Activated CD4-positive, alpha-beta T cell treated with anti-CD3 and anti-CD28 coated beads, Interleukin-2, amount 10 ng/mL, durations not matched to agents 24 days and 14 days (primary cell): ENCODE measurements around the gene EVX1. TPM values are rescaled to one million over a fixed set of nuclear protein-coding genes. Genes with fewer than 3 reads are reported as not detected.

Experiments used
- DNase-seq: peaks from one replicate; pipeline ENCODE4 v3.0.0; 2022
- H3K27ac Mint-ChIP-seq: one replicate; pipeline ENCODE4 v1.8.0; 2022; ENCODE audit warnings: mild to moderate bottlenecking, mixed read lengths
- H3K27me3 Mint-ChIP-seq: one replicate; pipeline ENCODE4 v1.8.0; 2022; ENCODE audit warnings: mixed read lengths
- H3K36me3 Mint-ChIP-seq: one replicate; pipeline ENCODE4 v1.8.0; 2022; ENCODE audit warnings: low read depth, mild to moderate bottlenecking, mixed read lengths
- H3K4me1 Mint-ChIP-seq: one replicate; pipeline ENCODE4 v1.8.0; 2021; ENCODE audit warnings: mixed read lengths
- H3K4me3 Mint-ChIP-seq: one replicate; pipeline ENCODE4 v1.8.0; 2022; ENCODE audit warnings: mild to moderate bottlenecking, moderate library complexity, mixed read lengths
- H3K9me3 Mint-ChIP-seq: one replicate; pipeline ENCODE4 v1.8.0; 2021; ENCODE audit warnings: mixed read lengths
- intact Hi-C: fragments of 100-400 bp; cut with micrococcal nuclease; formaldehyde crosslinking; loops from one replicate; pipeline ENCODE4 v1.15.1; 2023
- total RNA-seq: library from RNA; stranded (reverse); gene quantifications from 2 replicates; pipeline ENCODE4 v1.2.3, GENCODE V29; 2022

EVX1 gene
- total RNA-seq, 1 donor from 2014 or later, result not detected

DNA sequence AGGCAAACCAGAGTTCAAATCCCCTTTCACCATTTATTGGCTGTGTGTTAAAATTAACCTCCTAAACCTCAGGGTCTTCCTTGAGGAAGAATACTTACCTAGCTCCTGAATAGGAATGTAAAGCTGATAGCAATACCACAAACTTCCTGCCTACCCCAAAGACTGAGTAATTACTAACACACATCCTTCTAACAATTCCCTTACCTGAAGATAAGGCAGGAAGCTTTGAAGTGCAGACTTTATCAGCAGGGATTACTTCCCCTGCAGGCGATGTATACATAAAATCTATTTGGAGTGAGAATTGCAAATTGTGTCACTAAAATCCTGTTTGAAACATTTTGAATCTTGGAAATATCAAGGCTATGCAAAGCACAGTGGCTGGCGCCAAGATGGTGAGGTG is 21.2 kb downstream of the EVX1 start:
- no peak overlapping the region for H3K27ac Mint-ChIP-seq

DNA sequence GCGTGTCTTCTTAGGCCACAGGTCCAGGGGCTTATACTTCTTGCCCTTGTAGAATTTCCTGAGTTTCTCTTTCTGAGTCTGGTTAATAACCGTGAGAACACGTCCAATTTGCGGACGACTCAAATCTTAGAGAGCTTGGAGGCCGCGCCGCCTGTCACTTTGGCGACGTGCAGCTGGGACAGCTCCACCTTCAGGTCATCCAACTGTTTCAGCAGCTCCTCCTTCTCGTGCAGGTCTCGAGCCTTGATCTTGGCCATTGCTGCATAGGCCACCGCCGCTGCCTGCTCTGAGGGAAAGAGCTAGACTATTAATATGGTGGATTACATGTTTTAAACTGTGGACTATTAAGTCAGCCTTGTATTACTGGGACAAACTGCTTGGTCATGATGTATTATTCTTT is 26.9 kb downstream of the EVX1 start:
- no peak for DNase-seq
- H3K36me3 Mint-ChIP-seq, result no peaks in the 10 kb centered on the region
- H3K9me3 Mint-ChIP-seq, result no peaks in the 10 kb centered on the region
- no peaks in the 10 kb centered on the region for H3K27me3 Mint-ChIP-seq
- intact Hi-C loops, result no loop called here
- no peak overlapping the region for H3K4me3 Mint-ChIP-seq
- no peak overlapping the region for H3K27ac Mint-ChIP-seq
- H3K4me1 Mint-ChIP-seq, result no peaks in the 10 kb centered on the region

More for the DNA sequence above, 21.2 kb downstream of the EVX1 start:
- Mint-ChIP-seq H3K9me3 (no peaks in the 10 kb centered on the region), H3K27me3 (peaks cover 2% of the 10 kb centered on the region), H3K4me1 (no peaks in the 10 kb centered on the region), H3K36me3 (no peaks in the 10 kb centered on the region), H3K4me3 (no peak overlapping the region)
- DNase-seq, result no peak
- intact Hi-C loops, result no loop called here

DNA sequence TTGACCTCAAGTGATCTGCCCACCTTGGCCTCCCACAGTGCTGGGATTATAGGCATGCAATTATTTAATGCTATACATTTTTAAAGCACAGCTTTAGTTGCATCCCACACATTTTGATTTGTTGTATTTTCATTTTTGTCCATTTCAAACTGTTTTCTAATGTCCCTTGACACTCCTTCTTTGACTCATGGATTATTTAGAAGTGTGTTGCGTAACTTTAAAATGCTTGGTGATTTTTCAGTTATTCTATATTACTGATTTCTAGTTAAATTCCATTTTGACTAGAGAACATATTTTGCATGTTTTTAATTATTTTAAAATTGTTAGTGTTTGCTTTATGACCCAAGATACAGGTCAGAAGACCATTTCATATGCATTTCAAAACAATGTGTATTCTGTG is 28.8 kb downstream of the EVX1 start:
- Mint-ChIP-seq H3K27me3 (no peaks in the 10 kb centered on the region), H3K4me3 (no peak overlapping the region), H3K27ac (no peak overlapping the region), H3K4me1 (no peaks in the 10 kb centered on the region), H3K9me3 (no peaks in the 10 kb centered on the region), H3K36me3 (no peaks in the 10 kb centered on the region)
- DNase-seq, result no peak
- intact Hi-C loops, result no loop called here

DNA sequence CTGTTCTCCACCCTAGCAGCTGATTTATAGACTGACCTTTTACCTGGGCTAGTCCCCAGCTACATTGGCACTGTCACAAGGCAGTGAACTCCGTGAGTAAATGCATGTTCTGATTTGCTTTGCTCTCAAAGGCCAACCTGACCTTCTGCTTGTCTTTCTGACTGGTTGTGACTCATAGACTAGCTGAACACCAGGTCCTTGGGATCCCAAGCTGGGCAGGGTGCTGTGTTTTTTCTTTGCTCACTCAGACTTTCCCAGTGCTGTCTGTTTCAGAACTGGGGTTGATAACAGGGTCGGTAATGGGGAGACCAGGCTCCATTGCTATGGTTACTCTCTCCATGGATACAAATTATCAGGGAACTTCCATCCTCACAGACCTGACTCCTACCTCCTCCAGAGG is 35.0 kb downstream of the EVX1 start:
- intact Hi-C loops, result no loop called here
- DNase-seq, result no peak
- Mint-ChIP-seq H3K9me3 (no peaks in the 10 kb centered on the region), H3K36me3 (no peaks in the 10 kb centered on the region), H3K4me1 (no peaks in the 10 kb centered on the region), H3K27me3 (no peaks in the 10 kb centered on the region), H3K27ac (no peak overlapping the region), H3K4me3 (no peak overlapping the region)

DNA sequence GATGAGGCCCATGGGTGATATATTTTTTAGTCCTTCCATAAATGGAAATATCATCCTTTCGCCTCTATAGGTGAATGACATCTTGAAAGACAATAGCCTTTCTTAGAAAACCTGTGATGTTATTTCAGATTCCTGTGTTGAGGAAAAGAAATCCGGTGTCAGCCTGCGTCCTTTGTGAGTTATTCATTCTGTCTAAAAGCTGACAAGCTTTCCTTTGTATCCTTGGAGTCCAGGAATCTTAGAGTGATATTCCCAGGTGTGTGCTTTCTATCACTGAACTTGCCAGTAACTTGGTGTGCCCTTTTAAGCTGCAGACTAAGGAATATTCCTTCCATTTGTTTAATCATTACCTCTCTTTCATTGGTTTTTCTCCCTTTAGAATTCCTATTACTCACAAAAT is 41.0 kb downstream of the EVX1 start:
- Mint-ChIP-seq H3K4me1 (no peaks in the 10 kb centered on the region), H3K4me3 (no peak overlapping the region), H3K27ac (no peak overlapping the region), H3K36me3 (no peaks in the 10 kb centered on the region), H3K9me3 (no peaks in the 10 kb centered on the region), H3K27me3 (no peaks in the 10 kb centered on the region)
- DNase-seq, result no peak
- intact Hi-C loops, result no loop called here

DNA sequence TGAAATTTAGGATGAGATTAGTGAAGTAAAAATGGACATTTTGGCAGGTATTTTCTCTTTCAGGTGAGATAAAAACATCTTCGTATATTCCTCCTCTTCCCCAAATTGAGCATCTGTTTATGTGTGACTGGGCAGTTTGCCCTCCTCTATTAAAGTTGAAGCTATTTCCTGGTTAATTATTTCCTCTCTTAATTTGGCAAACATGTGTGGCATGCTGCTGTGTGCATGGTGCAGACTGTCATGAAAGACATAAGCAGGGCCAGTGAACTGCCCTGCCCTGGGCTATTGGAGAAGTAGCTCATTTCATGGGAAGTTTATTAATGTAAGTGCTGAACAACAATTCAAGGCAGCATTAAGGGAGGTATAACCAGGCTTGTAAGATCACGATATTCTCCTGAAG is 52.6 kb downstream of the EVX1 start:
- Mint-ChIP-seq H3K4me1 (no peaks in the 10 kb centered on the region), H3K4me3 (no peak overlapping the region), H3K27me3 (peaks cover 5% of the 10 kb centered on the region), H3K9me3 (no peaks in the 10 kb centered on the region), H3K36me3 (no peaks in the 10 kb centered on the region), H3K27ac (no peak overlapping the region)
- DNase-seq, result no peak
- intact Hi-C loops, result no loop called here

DNA sequence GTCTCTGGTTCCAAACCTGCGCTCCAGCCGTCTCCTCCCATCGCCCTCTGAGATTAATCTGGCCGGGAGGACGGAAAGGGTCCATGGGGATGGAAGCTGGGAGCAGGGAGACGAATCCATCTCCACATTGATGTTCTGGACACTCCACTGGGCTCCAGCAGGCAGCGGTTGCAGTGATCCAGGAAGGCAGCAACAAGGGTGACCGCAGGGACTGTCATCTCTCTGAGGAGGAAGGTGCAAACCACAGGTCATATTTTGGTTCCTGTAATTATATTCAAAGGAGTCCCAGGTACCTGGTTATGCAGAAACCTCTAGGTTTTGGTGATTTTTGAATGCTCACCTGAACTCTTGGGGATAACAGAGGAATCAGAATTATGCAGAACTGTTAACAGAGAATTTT is 54.8 kb downstream of the EVX1 start:
- H3K27me3 Mint-ChIP-seq, result peaks cover 5% of the 10 kb centered on the region
- no peaks in the 10 kb centered on the region for H3K9me3 Mint-ChIP-seq
- H3K4me3 Mint-ChIP-seq, result no peak overlapping the region
- H3K27ac Mint-ChIP-seq, result no peak overlapping the region
- intact Hi-C loops, result no loop called here
- no peaks in the 10 kb centered on the region for H3K4me1 Mint-ChIP-seq
- H3K36me3 Mint-ChIP-seq, result no peaks in the 10 kb centered on the region
- no peak for DNase-seq

Other genes with a start within 250 kb of the EVX1 start
- gene HOXA1, start 146.8 kb upstream of the EVX1 start, total RNA-seq, result 0.09 and 0.16 TPM in 2 replicates
- gene HOXA2, start 140.1 kb upstream of the EVX1 start, total RNA-seq, result not detected in 2 replicates
- not detected in 2 replicates for gene HOXA4, start 112.0 kb upstream of the EVX1 start, total RNA-seq
- not detected in 2 replicates for gene HOXA5, start 99.1 kb upstream of the EVX1 start, total RNA-seq
- not detected in 2 replicates for gene HOXA6, start 95.0 kb upstream of the EVX1 start, total RNA-seq
- not detected in 2 replicates for gene HOXA3, start 90.2 kb upstream of the EVX1 start, total RNA-seq
- gene HOXA7, start 86.1 kb upstream of the EVX1 start, total RNA-seq, result not detected in 2 replicates
- not detected in 2 replicates for gene HOXA9, start 77.3 kb upstream of the EVX1 start, total RNA-seq
- gene HOXA10, start 68.5 kb upstream of the EVX1 start, total RNA-seq, result not detected in 2 replicates
- not detected in 2 replicates for gene HOXA11, start 57.6 kb upstream of the EVX1 start, total RNA-seq
- gene HOXA13, start 42.7 kb upstream of the EVX1 start, total RNA-seq, result not detected in 2 replicates